ENCODE data around the gene RPRD2.

DNA sequence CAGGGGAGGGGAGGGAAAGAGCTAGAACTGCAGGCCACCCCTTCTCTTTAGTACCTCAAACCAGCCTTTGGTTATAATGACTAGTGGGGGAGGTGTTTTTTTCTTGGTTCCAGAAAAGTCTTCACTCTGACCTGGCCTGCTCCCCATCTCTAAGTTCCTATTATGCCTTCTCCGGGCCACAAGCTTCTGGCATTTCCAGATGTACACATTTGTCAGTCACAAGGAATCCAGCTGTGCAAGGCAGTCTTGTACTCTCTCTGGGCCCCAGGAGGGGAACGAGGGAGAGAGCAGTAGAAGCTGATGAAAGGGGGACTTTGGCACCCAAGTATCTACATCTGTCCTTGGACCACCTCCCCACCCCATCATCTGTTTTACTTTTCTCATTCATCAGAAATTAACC lies 148.9 kb downstream of the RPRD2 start:
- no peak for TF ChIP-seq POLR2A (IDR thresholded peaks at IDR 0.05)
- TF ChIP-seq, protein P1, sequence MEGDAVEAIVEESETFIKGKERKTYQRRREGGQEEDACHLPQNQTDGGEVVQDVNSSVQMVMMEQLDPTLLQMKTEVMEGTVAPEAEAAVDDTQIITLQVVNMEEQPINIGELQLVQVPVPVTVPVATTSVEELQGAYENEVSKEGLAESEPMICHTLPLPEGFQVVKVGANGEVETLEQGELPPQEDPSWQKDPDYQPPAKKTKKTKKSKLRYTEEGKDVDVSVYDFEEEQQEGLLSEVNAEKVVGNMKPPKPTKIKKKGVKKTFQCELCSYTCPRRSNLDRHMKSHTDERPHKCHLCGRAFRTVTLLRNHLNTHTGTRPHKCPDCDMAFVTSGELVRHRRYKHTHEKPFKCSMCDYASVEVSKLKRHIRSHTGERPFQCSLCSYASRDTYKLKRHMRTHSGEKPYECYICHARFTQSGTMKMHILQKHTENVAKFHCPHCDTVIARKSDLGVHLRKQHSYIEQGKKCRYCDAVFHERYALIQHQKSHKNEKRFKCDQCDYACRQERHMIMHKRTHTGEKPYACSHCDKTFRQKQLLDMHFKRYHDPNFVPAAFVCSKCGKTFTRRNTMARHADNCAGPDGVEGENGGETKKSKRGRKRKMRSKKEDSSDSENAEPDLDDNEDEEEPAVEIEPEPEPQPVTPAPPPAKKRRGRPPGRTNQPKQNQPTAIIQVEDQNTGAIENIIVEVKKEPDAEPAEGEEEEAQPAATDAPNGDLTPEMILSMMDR (IDR thresholded peaks at IDR 0.05) = no peak

Data from lower leg skin (tissue), 3 donors.